ENCODE measurements around the gene HECTD4. TPM values are rescaled to one million over a fixed set of nuclear protein-coding genes. Genes with fewer than 3 reads are reported as not detected.

Gene HECTD4
- total RNA-seq, 1 experiment from 2014 or later, result 37.4 TPM

DNA sequence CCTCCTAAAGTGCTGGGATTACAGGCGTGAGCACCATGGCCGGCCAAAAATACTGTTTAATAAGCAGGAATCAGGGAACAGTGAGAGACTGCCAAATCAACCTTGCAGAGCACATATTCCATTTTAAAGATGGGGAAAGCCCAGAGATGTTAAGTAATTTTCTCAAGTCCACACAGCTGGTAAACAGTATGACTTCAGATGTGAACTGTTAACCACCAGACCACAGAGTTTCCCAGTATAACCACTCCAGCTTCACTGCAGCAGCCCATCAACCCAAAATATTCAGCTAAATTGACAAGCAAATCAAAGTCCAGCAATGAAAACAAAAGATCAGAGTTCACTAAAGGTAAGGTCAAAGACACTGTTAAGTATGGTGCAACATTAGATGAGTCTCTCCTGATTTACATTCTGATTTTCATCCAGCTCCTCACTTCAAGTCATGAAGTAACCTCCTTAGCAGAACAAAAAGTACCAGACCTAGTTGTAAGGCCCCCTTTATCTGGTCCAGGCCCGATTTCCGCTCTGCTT lies 174.8 kb downstream of the HECTD4 start:
- Histone ChIP-seq H3K9me2 (ENCODE audit: insufficient read depth) (no peaks in the 10 kb centered on the region), H3K4me1 (replicated peaks; ENCODE audit: insufficient read depth) (no peaks in the 10 kb centered on the region), H3K27me3 (ENCODE audit: insufficient read depth, low read depth) (no peaks in the 10 kb centered on the region), H3K79me2 (ENCODE audit: low read depth) (no peaks in the 10 kb centered on the region), H4K20me1 (ENCODE audit: insufficient read depth) (no peaks in the 10 kb centered on the region), H3K36me3 (ENCODE audit: low read depth) (0 out of 2 replicates have a peak, but pooled peaks cover 6% of the 10 kb centered on the region), H2AFZ (no peak overlapping the region), H3K9me3 (ENCODE audit: insufficient read depth, low read depth) (no peaks in the 10 kb centered on the region), H3F3A (ENCODE audit: insufficient read depth, low read depth) (no peaks in the 10 kb centered on the region), H3K4me3 (no peak overlapping the region), H3K4me2 (no peak overlapping the region), H3K27ac (no peak overlapping the region)
- intact Hi-C loops (cut with micrococcal nuclease; ENCODE audit: unreplicated experiment), result no loop called here
- DNase-seq, result no peak
- CTCF ChIA-PET, result no interaction called here
- no peak for TF ChIP-seq EZH2 (IDR thresholded peaks at IDR 0.05; ENCODE audit: low read depth)
- TF ChIP-seq, protein P1, sequence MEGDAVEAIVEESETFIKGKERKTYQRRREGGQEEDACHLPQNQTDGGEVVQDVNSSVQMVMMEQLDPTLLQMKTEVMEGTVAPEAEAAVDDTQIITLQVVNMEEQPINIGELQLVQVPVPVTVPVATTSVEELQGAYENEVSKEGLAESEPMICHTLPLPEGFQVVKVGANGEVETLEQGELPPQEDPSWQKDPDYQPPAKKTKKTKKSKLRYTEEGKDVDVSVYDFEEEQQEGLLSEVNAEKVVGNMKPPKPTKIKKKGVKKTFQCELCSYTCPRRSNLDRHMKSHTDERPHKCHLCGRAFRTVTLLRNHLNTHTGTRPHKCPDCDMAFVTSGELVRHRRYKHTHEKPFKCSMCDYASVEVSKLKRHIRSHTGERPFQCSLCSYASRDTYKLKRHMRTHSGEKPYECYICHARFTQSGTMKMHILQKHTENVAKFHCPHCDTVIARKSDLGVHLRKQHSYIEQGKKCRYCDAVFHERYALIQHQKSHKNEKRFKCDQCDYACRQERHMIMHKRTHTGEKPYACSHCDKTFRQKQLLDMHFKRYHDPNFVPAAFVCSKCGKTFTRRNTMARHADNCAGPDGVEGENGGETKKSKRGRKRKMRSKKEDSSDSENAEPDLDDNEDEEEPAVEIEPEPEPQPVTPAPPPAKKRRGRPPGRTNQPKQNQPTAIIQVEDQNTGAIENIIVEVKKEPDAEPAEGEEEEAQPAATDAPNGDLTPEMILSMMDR (conservative IDR thresholded peaks at IDR 0.05), result no peak
- no TSS peak for BruUV-seq (replicated peaks)
- POLR2A ChIA-PET (ENCODE audit: unreplicated experiment), result interaction anchor here (0.6 kb wide), 1 partner anchor 82 kb away, joined by 7 read pairs; the partner anchor contains the start of gene TRAFD1

GRCh38 chr12:112206944-112207343 lies 175.3 kb downstream of the HECTD4 start:
- H3F3A ChIP-seq (ENCODE audit: insufficient read depth, low read depth), result no peaks in the 10 kb centered on the region
- H3K9me2 ChIP-seq (ENCODE audit: insufficient read depth), result no peaks in the 10 kb centered on the region
- TF ChIP-seq EZH2 (IDR thresholded peaks at IDR 0.05; ENCODE audit: low read depth), result no peak
- TF ChIP-seq, protein P1 (conservative IDR thresholded peaks at IDR 0.05), result no peak
- intact Hi-C loops (cut with micrococcal nuclease; ENCODE audit: unreplicated experiment), result no loop called here
- H3K4me3 ChIP-seq, result no peak overlapping the region
- 0 out of 2 replicates have a peak, but pooled peaks cover 6% of the 10 kb centered on the region for H3K36me3 ChIP-seq (ENCODE audit: low read depth)
- no peaks in the 10 kb centered on the region for H4K20me1 ChIP-seq (ENCODE audit: insufficient read depth)
- ChIA-PET CTCF (no interaction called here), POLR2A (ENCODE audit: unreplicated experiment) (interaction anchor here (0.6 kb wide), 1 partner anchor 81 kb away, joined by 7 read pairs; the partner anchor contains the start of gene TRAFD1)
- BruUV-seq (replicated peaks), result no TSS peak
- no peaks in the 10 kb centered on the region for H3K4me1 ChIP-seq (replicated peaks; ENCODE audit: insufficient read depth)
- no peaks in the 10 kb centered on the region for H3K27me3 ChIP-seq (ENCODE audit: insufficient read depth, low read depth)
- no peak overlapping the region for H3K4me2 ChIP-seq
- no peaks in the 10 kb centered on the region for H3K79me2 ChIP-seq (ENCODE audit: low read depth)
- DNase-seq, result no peak
- no peak overlapping the region for H3K27ac ChIP-seq
- no peaks in the 10 kb centered on the region for H3K9me3 ChIP-seq (ENCODE audit: insufficient read depth, low read depth)
- H2AFZ ChIP-seq, result no peak overlapping the region

- ChIA-PET POLR2A (ENCODE audit: unreplicated experiment) (no interaction called here), CTCF (no interaction called here)
- Histone ChIP-seq H3K4me1 (replicated peaks; ENCODE audit: insufficient read depth) (no peaks in the 10 kb centered on the region), H3K9me3 (ENCODE audit: insufficient read depth, low read depth) (no peaks in the 10 kb centered on the region), H3K9me2 (ENCODE audit: insufficient read depth) (no peaks in the 10 kb centered on the region), H3K36me3 (ENCODE audit: low read depth) (0 out of 2 replicates have a peak, but pooled peaks cover 3% of the 10 kb centered on the region), H3K4me3 (no peak overlapping the region), H3K27me3 (ENCODE audit: insufficient read depth, low read depth) (no peaks in the 10 kb centered on the region), H3K27ac (no peak overlapping the region), H2AFZ (no peak overlapping the region), H4K20me1 (ENCODE audit: insufficient read depth) (no peaks in the 10 kb centered on the region), H3K79me2 (ENCODE audit: low read depth) (no peaks in the 10 kb centered on the region), H3K4me2 (no peak overlapping the region), H3F3A (ENCODE audit: insufficient read depth, low read depth) (no peaks in the 10 kb centered on the region)
- intact Hi-C loops (cut with micrococcal nuclease; ENCODE audit: unreplicated experiment), result no loop called here
- no peak for DNase-seq
- TF ChIP-seq, protein P1 (conservative IDR thresholded peaks at IDR 0.05), result no peak
- no peak for TF ChIP-seq EZH2 (IDR thresholded peaks at IDR 0.05; ENCODE audit: low read depth)
- BruUV-seq (replicated peaks), result no TSS peak
These were observed 183.1 kb downstream of the HECTD4 start for GRCh38 chr12:112199136-112199535.

Data from PC-9 (cell line).